H9 (cell line): Measurements from ENCODE around the gene ZNF248. TPM values are rescaled to one million over a fixed set of nuclear protein-coding genes. Genes with fewer than 3 reads are reported as not detected.

Experiments used
- DNase-seq: peaks from one replicate; pipeline ENCODE4 v3.0.0-alpha.2; 2017
- H2AFZ ChIP-seq: one replicate; pipeline ENCODE4 v1.6.1; 2013; ENCODE audit warnings: mild to moderate bottlenecking, low read length, control low read depth, moderate library complexity
- H2AK5ac ChIP-seq: 2 replicates; pipeline ENCODE4 v1.6.1; 2013; ENCODE audit warnings: low read length, control low read depth, mixed read lengths; ENCODE audit not compliant: insufficient read length
- H2BK120ac ChIP-seq: one replicate; pipeline ENCODE4 v1.6.1; 2013; ENCODE audit warnings: low read depth, mild to moderate bottlenecking, low read length, control low read depth, inconsistent platforms; ENCODE audit not compliant: poor library complexity, severe bottlenecking
- H2BK12ac ChIP-seq: 2 replicates; pipeline ENCODE4 v1.6.1; 2013; ENCODE audit warnings: low read length, control low read depth, mixed read lengths, low read depth; ENCODE audit not compliant: insufficient read length
- H2BK15ac ChIP-seq: 2 replicates; pipeline ENCODE4 v1.6.1; 2013; ENCODE audit warnings: low read depth, low read length, control low read depth
- H2BK20ac ChIP-seq: one replicate; pipeline ENCODE4 v1.6.1; 2013; ENCODE audit warnings: low read depth, mild to moderate bottlenecking, low read length, control low read depth, inconsistent platforms; ENCODE audit not compliant: poor library complexity, severe bottlenecking
- H2BK5ac ChIP-seq: 2 replicates; pipeline ENCODE4 v1.6.1; 2013; ENCODE audit warnings: low read length, control low read depth, mixed read lengths; ENCODE audit not compliant: insufficient read length
- H3K14ac ChIP-seq: 2 replicates; pipeline ENCODE4 v1.6.1; 2013; ENCODE audit warnings: low read length, control low read depth; ENCODE audit not compliant: insufficient read depth
- H3K18ac ChIP-seq: 2 replicates; pipeline ENCODE4 v1.6.1; 2013; ENCODE audit warnings: low read depth, mild to moderate bottlenecking, mixed read lengths, low read length, control low read depth; ENCODE audit not compliant: insufficient read length
- H3K23ac ChIP-seq: 2 replicates; pipeline ENCODE4 v1.6.1; 2013; ENCODE audit warnings: low read length, control low read depth, mixed read lengths, low read depth; ENCODE audit not compliant: insufficient read length
- H3K23me2 ChIP-seq: 2 replicates; pipeline ENCODE4 v1.6.1; 2013; ENCODE audit warnings: low read depth, mild to moderate bottlenecking, mixed read lengths, low read length, control low read depth; ENCODE audit not compliant: insufficient read length, poor library complexity, severe bottlenecking
- H3K27ac ChIP-seq: 2 replicates; pipeline ENCODE4 v1.5.1; 2013; ENCODE audit warnings: low read length, control low read depth, mixed read lengths, low read depth; ENCODE audit not compliant: insufficient read length
- H3K27me3 ChIP-seq: 2 replicates; pipeline ENCODE4 v1.6.1; 2013; ENCODE audit warnings: low read length, control low read depth, inconsistent platforms; ENCODE audit not compliant: insufficient read depth
- H3K4ac ChIP-seq: 2 replicates; pipeline ENCODE4 v1.6.1; 2013; ENCODE audit warnings: low read depth, mild to moderate bottlenecking, control low read depth, inconsistent platforms, low read length, moderate library complexity
- H3K4me1 ChIP-seq: 2 replicates; pipeline ENCODE4 v1.6.1; 2013; ENCODE audit warnings: low read length, control low read depth, inconsistent platforms; ENCODE audit not compliant: insufficient read depth
- H3K4me2 ChIP-seq: 2 replicates; pipeline ENCODE4 v1.6.1; 2013; ENCODE audit warnings: low read length, control low read depth, mixed read lengths; ENCODE audit not compliant: insufficient read length, insufficient read depth
- H3K56ac ChIP-seq: 2 replicates; pipeline ENCODE4 v1.6.1; 2013; ENCODE audit warnings: low read depth, mild to moderate bottlenecking, mixed read lengths, low read length, control low read depth; ENCODE audit not compliant: insufficient read length
- H3K79me1 ChIP-seq: 2 replicates; pipeline ENCODE4 v1.6.1; 2013; ENCODE audit warnings: low read depth, mild to moderate bottlenecking, moderate library complexity, low read length, control low read depth, inconsistent platforms; ENCODE audit not compliant: insufficient read depth, poor library complexity, severe bottlenecking
- H3K79me2 ChIP-seq: 2 replicates; pipeline ENCODE4 v1.6.1; 2013; ENCODE audit warnings: low read length, control low read depth, inconsistent platforms; ENCODE audit not compliant: insufficient read depth
- H3K9ac ChIP-seq: 2 replicates; pipeline ENCODE4 v1.6.1; 2013; ENCODE audit warnings: low read length, control low read depth, mixed read lengths; ENCODE audit not compliant: insufficient read length; ENCODE audit errors: extremely low read depth
- H3K9me3 ChIP-seq: one replicate; pipeline ENCODE4 v1.6.1; 2013; ENCODE audit warnings: low read depth, low read length, inconsistent platforms; ENCODE audit not compliant: control insufficient read depth
- H3T11ph ChIP-seq: one replicate; pipeline ENCODE4 v1.6.1; 2013; ENCODE audit warnings: mild to moderate bottlenecking, low read length, control low read depth, inconsistent platforms
- H4K20me1 ChIP-seq: one replicate; pipeline ENCODE4 v1.6.1; 2013; ENCODE audit not compliant: control insufficient read depth, insufficient read length, insufficient read depth
- H4K5ac ChIP-seq: 2 replicates; pipeline ENCODE4 v1.6.1; 2013; ENCODE audit warnings: low read depth, mild to moderate bottlenecking, mixed read lengths, low read length, control low read depth; ENCODE audit not compliant: insufficient read length
- H4K8ac ChIP-seq: replicated peaks from 2 replicates; pipeline ENCODE4 v1.6.1; 2013; ENCODE audit warnings: low read length, control low read depth, mixed read lengths, low read depth; ENCODE audit not compliant: insufficient read length
- H4K91ac ChIP-seq: 2 replicates; pipeline ENCODE4 v1.6.1; 2013; ENCODE audit warnings: low read depth, mild to moderate bottlenecking, moderate library complexity, mixed read lengths, low read length, control low read depth; ENCODE audit not compliant: insufficient read length
- H3K27ac Mint-ChIP-seq, 3 experiments: 2 replicates in 2 of 3; 3 replicates in 1 of 3; pipeline ENCODE4 v1.8.0; 2020 to 2021; ENCODE audit warnings: mixed read lengths in 3 of 3, mild to moderate bottlenecking in 1 of 3, moderate library complexity in 1 of 3
- H3K27me3 Mint-ChIP-seq: 2 replicates; pipeline ENCODE4 v1.8.0; 2021; ENCODE audit warnings: low read depth, mild to moderate bottlenecking, moderate library complexity, mixed read lengths
- H3K36me3 Mint-ChIP-seq, 3 experiments: 2 replicates in 2 of 3; 3 replicates in 1 of 3; pipeline ENCODE4 v1.8.0; 2020 to 2021; ENCODE audit warnings: low read depth in 3 of 3, mixed read lengths in 3 of 3; ENCODE audit not compliant: insufficient read depth in 1 of 3
- H3K4me1 Mint-ChIP-seq, 2 experiments: 2 replicates each; pipeline ENCODE4 v1.8.0; 2020; ENCODE audit warnings: mixed read lengths in 2 of 2
- H3K4me3 Mint-ChIP-seq, 2 experiments: 2 replicates in 1 of 2; 3 replicates in 1 of 2; pipeline ENCODE4 v1.8.0; 2020 to 2021; ENCODE audit warnings: mild to moderate bottlenecking in 2 of 2, mixed read lengths in 2 of 2, moderate library complexity in 1 of 2
- H3K9me3 Mint-ChIP-seq, 2 experiments: 2 replicates in 1 of 2; 3 replicates in 1 of 2; pipeline ENCODE4 v1.8.0; 2020; ENCODE audit warnings: mild to moderate bottlenecking in 2 of 2, mixed read lengths in 2 of 2, moderate library complexity in 1 of 2
- CTCF ChIP-seq: fragments of 200-600 bp; sonication (generic); conservative IDR thresholded peaks from 3 replicates; pipeline ENCODE4 v1.8.0; 2021; ENCODE audit warnings: antibody characterized with exemption, mild to moderate bottlenecking
- WGBS: extraction: QIAGEN DNeasy Blood & Tissue Kit; methylation state at CpG from one replicate; pipeline ENCODE4 v1.1.7; 2013; ENCODE audit warnings: missing lambda C conversion rate, low lambda C conversion rate, mixed read lengths; ENCODE audit not compliant: insufficient read length; ENCODE audit errors: extremely low coverage; 5-methylcytosine and 5-hydroxymethylcytosine counted together
- total RNA-seq: library from RNA; stranded (reverse); gene quantifications from 2 replicates; pipeline ENCODE4 v1.2.1, GENCODE V29; 2021

ZNF248 gene
- total RNA-seq, 1 experiment from 2014 or later: 5.4 TPM

- H2AFZ ChIP-seq: no peak overlapping the region
- no peak overlapping the region for H3K9ac ChIP-seq
- H4K20me1 ChIP-seq: no peaks in the 10 kb centered on the region
- H2BK12ac ChIP-seq: no peak overlapping the region
- no peak overlapping the region for H3K18ac ChIP-seq
- no peaks in the 10 kb centered on the region for H3K27me3 ChIP-seq
- H3K27ac ChIP-seq: no peak overlapping the region
- no peak overlapping the region for H3K14ac ChIP-seq
- no peak overlapping the region for H2BK120ac ChIP-seq
- no peak for TF ChIP-seq CTCF
- peaks cover 6 to 22% (median 13%) of the 10 kb centered on the region in 3 experiments; a peak in 6 of 7 replicates for H3K36me3 Mint-ChIP-seq
- WGBS: no CpG with 5 or more reads among the region's 4 CpGs
- H4K5ac ChIP-seq: no peak overlapping the region
- peaks cover 3% of the 10 kb centered on the region; the same call in 1 of the 2 replicates for H3K27me3 Mint-ChIP-seq
- no peak overlapping the region for H3K4ac ChIP-seq
- H3K23ac ChIP-seq: no peak overlapping the region
- H3K9me3 Mint-ChIP-seq: peaks cover 85 to 89% of the 10 kb centered on the region in 2 experiments
- no peak overlapping the region for H4K91ac ChIP-seq
- H3K79me2 ChIP-seq: no peaks in the 10 kb centered on the region
- H2AK5ac ChIP-seq: no peak overlapping the region
- no peak overlapping the region for H4K8ac ChIP-seq
- no peak overlapping the region for H3T11ph ChIP-seq
- H3K56ac ChIP-seq: no peak overlapping the region
- no peaks in the 10 kb centered on the region for H3K79me1 ChIP-seq
- no peaks in the 10 kb centered on the region for H3K4me1 Mint-ChIP-seq
- no peak overlapping the region for H3K4me2 ChIP-seq
- no peaks in the 10 kb centered on the region for H3K23me2 ChIP-seq
- no peak overlapping the region for H3K4me3 Mint-ChIP-seq
- no peak for DNase-seq
- no peaks in the 10 kb centered on the region for H3K4me1 ChIP-seq
- H3K27ac Mint-ChIP-seq: no peak overlapping the region
- H3K9me3 ChIP-seq: peaks cover 67% of the 10 kb centered on the region
- no peak overlapping the region for H2BK15ac ChIP-seq
- H2BK20ac ChIP-seq: no peak overlapping the region
- H2BK5ac ChIP-seq: no peak overlapping the region
Observed at GRCh38 chr10:37784678-37785077, 72.7 kb downstream of the ZNF248 start.
